Loucy (cell line): ENCODE measurements around the gene PRAC2.

Experiments used
- H2AFZ ChIP-seq: fragments of 200-600 bp; sonication (generic); 2 replicates; pipeline ENCODE4 v1.6.0; 2016; ENCODE audit warnings: antibody characterized with exemption, mild to moderate bottlenecking, low read length, moderate library complexity
- H3F3A ChIP-seq: fragments of 200-600 bp; 2 replicates; pipeline ENCODE4 v1.6.0; 2016; ENCODE audit warnings: antibody characterized with exemption, low read depth, mild to moderate bottlenecking
- H3K27me3 ChIP-seq: fragments of 200-600 bp; sonication (generic); 2 replicates; pipeline ENCODE4 v1.6.1; 2014; ENCODE audit warnings: low read length, mild to moderate bottlenecking; ENCODE audit not compliant: insufficient read depth, poor library complexity, severe bottlenecking
- H3K36me3 ChIP-seq: fragments of 200-600 bp; sonication (generic); 2 replicates; pipeline ENCODE4 v1.6.1; 2016; ENCODE audit warnings: low read length; ENCODE audit not compliant: insufficient read depth
- H3K4me1 ChIP-seq: fragments of 200-600 bp; sonication (generic); 2 replicates; pipeline ENCODE4 v1.5.1; 2014; ENCODE audit warnings: low read length, mild to moderate bottlenecking; ENCODE audit not compliant: insufficient read depth, poor library complexity, severe bottlenecking
- H3K4me2 ChIP-seq: fragments of 200-600 bp; sonication (generic); 2 replicates; pipeline ENCODE4 v1.6.0; 2014; ENCODE audit warnings: antibody characterized with exemption, low read length, low read depth, mild to moderate bottlenecking; ENCODE audit not compliant: poor library complexity, severe bottlenecking
- H3K4me3 ChIP-seq: fragments of 200-600 bp; sonication (generic); 2 replicates; pipeline ENCODE4 v1.5.1; 2014; ENCODE audit warnings: low read length, mild to moderate bottlenecking, mixed read lengths; ENCODE audit not compliant: poor library complexity, severe bottlenecking
- H3K79me2 ChIP-seq: fragments of 200-600 bp; sonication (generic); 2 replicates; pipeline ENCODE4 v1.6.1; 2014; ENCODE audit warnings: low read length; ENCODE audit not compliant: insufficient read depth
- H3K9ac ChIP-seq: fragments of 200-600 bp; sonication (generic); 2 replicates; pipeline ENCODE4 v1.6.0; 2014; ENCODE audit warnings: mild to moderate bottlenecking, low read depth, low read length, moderate library complexity; ENCODE audit not compliant: poor library complexity, severe bottlenecking
- H3K9me2 ChIP-seq: fragments of 200-600 bp; sonication (generic); replicated peaks from 2 replicates; pipeline ENCODE4 v1.6.1; 2016; ENCODE audit warnings: low read depth, low read length, mixed read lengths
- H3K9me3 ChIP-seq: fragments of 200-600 bp; sonication (generic); 2 replicates; pipeline ENCODE4 v1.6.1; 2014; ENCODE audit warnings: mild to moderate bottlenecking, antibody characterized with exemption, low read length, low read depth; ENCODE audit not compliant: insufficient read depth
- H4K20me1 ChIP-seq: fragments of 200-600 bp; sonication (generic); 2 replicates; pipeline ENCODE4 v1.6.0; 2014; ENCODE audit warnings: antibody characterized with exemption, low read length, mild to moderate bottlenecking; ENCODE audit not compliant: insufficient read depth, poor library complexity, severe bottlenecking
- EZH2phosphoT487 ChIP-seq: fragments of 200-600 bp; IDR thresholded peaks from 2 replicates; pipeline ENCODE4 v1.6.1; 2018; ENCODE audit warnings: antibody characterized with exemption, mild to moderate bottlenecking, moderate library complexity, borderline replicate concordance
- TF ChIP-seq, protein P1 (sequence below): fragments of 200-600 bp; sonication (generic); conservative IDR thresholded peaks from 2 replicates; pipeline ENCODE4 v1.5.1; 2014; ENCODE audit warnings: mild to moderate bottlenecking, antibody characterized with exemption, low read length

PRAC2 gene

DNA sequence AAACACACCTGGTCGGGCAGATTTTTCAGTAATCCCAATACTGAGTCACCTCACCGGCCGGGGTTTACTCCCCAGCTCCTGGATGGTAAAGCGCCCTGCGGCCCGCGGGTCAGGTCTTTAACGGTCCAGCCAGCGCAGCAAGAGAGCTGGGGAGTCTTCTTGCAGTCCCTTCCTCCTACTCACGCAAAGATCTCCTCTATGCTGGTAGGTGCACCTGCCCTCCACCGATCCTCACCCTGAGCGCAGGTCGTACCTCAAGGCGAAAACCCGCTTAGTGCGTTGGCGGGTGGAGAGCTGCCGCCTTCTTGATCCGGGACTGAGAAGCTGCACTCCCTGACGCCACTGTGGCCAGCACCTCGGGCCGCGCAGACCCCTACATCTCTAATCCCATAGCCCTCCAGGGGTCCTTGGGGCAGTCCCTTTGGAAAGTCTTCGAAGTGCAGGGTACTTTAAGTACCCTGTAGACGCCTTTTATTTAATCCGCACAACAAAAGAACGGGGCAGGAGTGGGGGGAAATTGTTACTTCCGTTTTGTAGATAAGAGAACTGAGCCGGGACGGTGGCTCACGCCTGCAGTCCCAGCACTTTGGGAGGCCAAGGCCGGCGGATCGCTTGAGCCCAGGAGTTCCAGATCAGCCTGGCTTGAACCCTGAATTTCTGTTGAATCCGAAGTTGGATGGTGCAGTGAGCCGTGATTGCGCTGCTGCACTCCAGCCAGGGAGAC is 16.0 kb downstream of the PRAC2 start:
- Histone ChIP-seq H2AFZ (no peak overlapping the region), H3K9ac (no peak overlapping the region), H3K4me3 (no peak overlapping the region), H3K79me2 (no peaks in the 10 kb centered on the region), H3K9me3 (no peaks in the 10 kb centered on the region), H3K4me1 (no peaks in the 10 kb centered on the region), H3K36me3 (no peaks in the 10 kb centered on the region), H3K4me2 (no peak overlapping the region), H3F3A (no peaks in the 10 kb centered on the region), H3K9me2 (no peaks in the 10 kb centered on the region), H4K20me1 (no peaks in the 10 kb centered on the region), H3K27me3 (peaks cover 17% of the 10 kb centered on the region)
- TF ChIP-seq, protein P1, sequence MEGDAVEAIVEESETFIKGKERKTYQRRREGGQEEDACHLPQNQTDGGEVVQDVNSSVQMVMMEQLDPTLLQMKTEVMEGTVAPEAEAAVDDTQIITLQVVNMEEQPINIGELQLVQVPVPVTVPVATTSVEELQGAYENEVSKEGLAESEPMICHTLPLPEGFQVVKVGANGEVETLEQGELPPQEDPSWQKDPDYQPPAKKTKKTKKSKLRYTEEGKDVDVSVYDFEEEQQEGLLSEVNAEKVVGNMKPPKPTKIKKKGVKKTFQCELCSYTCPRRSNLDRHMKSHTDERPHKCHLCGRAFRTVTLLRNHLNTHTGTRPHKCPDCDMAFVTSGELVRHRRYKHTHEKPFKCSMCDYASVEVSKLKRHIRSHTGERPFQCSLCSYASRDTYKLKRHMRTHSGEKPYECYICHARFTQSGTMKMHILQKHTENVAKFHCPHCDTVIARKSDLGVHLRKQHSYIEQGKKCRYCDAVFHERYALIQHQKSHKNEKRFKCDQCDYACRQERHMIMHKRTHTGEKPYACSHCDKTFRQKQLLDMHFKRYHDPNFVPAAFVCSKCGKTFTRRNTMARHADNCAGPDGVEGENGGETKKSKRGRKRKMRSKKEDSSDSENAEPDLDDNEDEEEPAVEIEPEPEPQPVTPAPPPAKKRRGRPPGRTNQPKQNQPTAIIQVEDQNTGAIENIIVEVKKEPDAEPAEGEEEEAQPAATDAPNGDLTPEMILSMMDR: no peak
- no peak for TF ChIP-seq EZH2phosphoT487

DNA sequence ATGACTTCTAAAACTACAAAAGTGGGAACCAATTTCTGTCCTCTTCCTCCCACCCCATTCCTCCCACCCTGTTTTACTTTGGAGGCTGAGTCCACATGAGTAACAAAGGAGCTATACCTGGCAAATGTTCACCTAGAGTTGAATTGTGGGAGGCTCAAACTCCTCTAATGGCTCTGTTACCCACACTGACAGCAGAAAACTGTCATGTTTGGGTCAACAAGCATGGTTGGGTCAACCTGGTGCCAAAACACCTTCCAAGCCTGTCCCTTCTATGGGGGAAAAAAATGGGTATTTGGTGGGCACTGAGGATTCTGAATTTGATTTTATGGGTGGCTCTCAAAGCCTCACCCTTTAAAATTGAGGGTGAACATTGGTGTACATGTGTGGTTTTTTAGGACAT is 17.6 kb downstream of the PRAC2 start:
- TF ChIP-seq, protein P1: no peak
- no peak for TF ChIP-seq EZH2phosphoT487
- H3K9me2 ChIP-seq: no peaks in the 10 kb centered on the region
- no peaks in the 10 kb centered on the region for H3K79me2 ChIP-seq
- no peaks in the 10 kb centered on the region for H3K36me3 ChIP-seq
- H3K4me1 ChIP-seq: no peaks in the 10 kb centered on the region
- H3K9me3 ChIP-seq: no peaks in the 10 kb centered on the region
- H4K20me1 ChIP-seq: no peaks in the 10 kb centered on the region
- H2AFZ ChIP-seq: no peak overlapping the region
- no peaks in the 10 kb centered on the region for H3F3A ChIP-seq
- H3K9ac ChIP-seq: no peak overlapping the region
- H3K4me3 ChIP-seq: no peak overlapping the region
- H3K27me3 ChIP-seq: peaks cover 10% of the 10 kb centered on the region
- H3K4me2 ChIP-seq: no peak overlapping the region

- H3K36me3 ChIP-seq: no peaks in the 10 kb centered on the region
These were observed 22.6 kb downstream of the PRAC2 start for GRCh38 chr17:48745381-48746275.

More at GRCh38 chr17:48745381-48746275, 22.6 kb downstream of the PRAC2 start:
- H3K9me3 ChIP-seq: no peaks in the 10 kb centered on the region
- H3F3A ChIP-seq: no peaks in the 10 kb centered on the region
- H3K79me2 ChIP-seq: no peaks in the 10 kb centered on the region
- H3K4me2 ChIP-seq: no peak overlapping the region
- no peak overlapping the region for H2AFZ ChIP-seq
- no peaks in the 10 kb centered on the region for H3K9me2 ChIP-seq
- H4K20me1 ChIP-seq: no peaks in the 10 kb centered on the region
- TF ChIP-seq EZH2phosphoT487: no peak
- TF ChIP-seq, protein P1: no peak
- no peak overlapping the region for H3K4me3 ChIP-seq
- no peaks in the 10 kb centered on the region for H3K4me1 ChIP-seq
- no peaks in the 10 kb centered on the region for H3K27me3 ChIP-seq
- no peak overlapping the region for H3K9ac ChIP-seq
